Liver (tissue), 9 donors: Measurements from ENCODE around the gene LHFPL3. TPM values are rescaled to one million over a fixed set of nuclear protein-coding genes. Genes with fewer than 3 reads are reported as not detected.

Experiments used
- DNase-seq: peaks from one replicate; pipeline ENCODE4 v3.0.0-alpha.2; 2017; ENCODE audit warnings: low spot score
- H3K27ac ChIP-seq, 2 donors: one replicate each; pipeline ENCODE4 v1.7.0; 2013; ENCODE audit warnings: inconsistent platforms in 2 of 2, low read length in 2 of 2, control low read depth in 1 of 2, low read depth in 1 of 2, mild to moderate bottlenecking in 1 of 2
- H3K27me3 ChIP-seq, 4 donors: one replicate each; pipeline versions ENCODE4 v1.6.1 to v1.7.0; 2013; ENCODE audit warnings: low read length in 3 of 4, inconsistent platforms in 1 of 4, mild to moderate bottlenecking in 1 of 4, moderate library complexity in 1 of 4; ENCODE audit not compliant: control insufficient read depth in 4 of 4, insufficient read depth in 4 of 4
- H3K36me3 ChIP-seq, 4 donors: one replicate each; pipeline versions ENCODE4 v1.6.1 to v1.7.0; 2013; ENCODE audit warnings: low read length in 3 of 4, mild to moderate bottlenecking in 3 of 4, low read depth in 1 of 4, moderate library complexity in 1 of 4; ENCODE audit not compliant: control insufficient read depth in 4 of 4, insufficient read depth in 3 of 4
- H3K4me1 ChIP-seq, 4 donors: one replicate each; pipeline versions ENCODE4 v1.6.1 to v1.7.0; 2013; ENCODE audit warnings: low read length in 3 of 4, mild to moderate bottlenecking in 3 of 4, moderate library complexity in 1 of 4; ENCODE audit not compliant: control insufficient read depth in 4 of 4, insufficient read depth in 4 of 4
- H3K4me3 ChIP-seq, 3 donors: one replicate each; pipeline versions ENCODE4 v1.6.1 to v1.7.0; 2013; ENCODE audit warnings: low read length in 3 of 3, control low read depth in 1 of 3, low read depth in 1 of 3, mild to moderate bottlenecking in 1 of 3
- H3K9ac ChIP-seq, 2 donors: one replicate each; pipeline ENCODE4 v1.7.0; 2013; ENCODE audit warnings: low read length in 2 of 2, mild to moderate bottlenecking in 2 of 2, moderate library complexity in 2 of 2, control low read depth in 1 of 2, low read depth in 1 of 2
- H3K9me3 ChIP-seq, 4 donors: one replicate each; pipeline versions ENCODE4 v1.6.1 to v1.7.0; 2013; ENCODE audit warnings: low read length in 3 of 4; ENCODE audit not compliant: control insufficient read depth in 4 of 4
- EGR1 ChIP-seq, 2 donors: IDR thresholded peaks; 2 replicates each; pipeline ENCODE4 v1.6.1; 2016 to 2018; ENCODE audit warnings: antibody characterized with exemption in 2 of 2, low read depth in 2 of 2
- FOXA1 ChIP-seq: IDR thresholded peaks from 2 replicates; pipeline ENCODE4 v1.6.1; 2016; ENCODE audit warnings: antibody characterized with exemption
- FOXA2 ChIP-seq: IDR thresholded peaks from 2 replicates; pipeline ENCODE4 v1.6.1; 2016; ENCODE audit warnings: antibody characterized with exemption
- GABPA ChIP-seq, 2 donors: IDR thresholded peaks in 1 of 2; conservative IDR thresholded peaks in 1 of 2; 2 replicates each; pipeline ENCODE4 v1.6.1; 2016; ENCODE audit warnings: antibody characterized with exemption in 2 of 2, mild to moderate bottlenecking in 1 of 2, moderate library complexity in 1 of 2
- HNF4A ChIP-seq, 2 donors: conservative IDR thresholded peaks; 2 replicates each; pipeline ENCODE4 v1.6.1; 2016; ENCODE audit warnings: antibody characterized with exemption in 2 of 2, mild to moderate bottlenecking in 2 of 2
- HNF4G ChIP-seq: IDR thresholded peaks from 2 replicates; pipeline ENCODE4 v1.6.1; 2016; ENCODE audit warnings: antibody characterized with exemption
- JUND ChIP-seq, 2 donors: IDR thresholded peaks; 2 replicates each; pipeline ENCODE4 v1.6.1; 2016; ENCODE audit warnings: antibody characterized with exemption in 2 of 2
- MAX ChIP-seq: IDR thresholded peaks from 2 replicates; pipeline ENCODE4 v1.6.1; 2016; ENCODE audit warnings: antibody characterized with exemption
- RAD21 ChIP-seq, 2 donors: IDR thresholded peaks; 2 replicates each; pipeline ENCODE4 v1.6.1; 2016; ENCODE audit warnings: antibody characterized with exemption in 2 of 2, mild to moderate bottlenecking in 2 of 2
- RXRA ChIP-seq, 2 donors: IDR thresholded peaks; 2 replicates each; pipeline ENCODE4 v1.6.1; 2017 to 2018; ENCODE audit warnings: antibody characterized with exemption in 2 of 2, mild to moderate bottlenecking in 1 of 2
- SP1 ChIP-seq: IDR thresholded peaks from 2 replicates; pipeline ENCODE4 v1.6.1; 2018; ENCODE audit warnings: antibody characterized with exemption, mild to moderate bottlenecking
- TAF1 ChIP-seq: conservative IDR thresholded peaks from 2 replicates; pipeline ENCODE4 v1.6.1; 2016; ENCODE audit warnings: antibody characterized with exemption, mild to moderate bottlenecking
- YY1 ChIP-seq: IDR thresholded peaks from 2 replicates; pipeline ENCODE4 v1.6.1; 2016; ENCODE audit warnings: antibody characterized with exemption, mild to moderate bottlenecking
- ZBTB33 ChIP-seq: IDR thresholded peaks from 2 replicates; pipeline ENCODE4 v1.6.1; 2016; ENCODE audit warnings: antibody characterized with exemption
- WGBS: extraction: QIAGEN DNeasy Blood & Tissue Kit; methylation state at CpG from one replicate; pipeline ENCODE4 v1.1.7; 2013; 5-methylcytosine and 5-hydroxymethylcytosine counted together
- polyA plus RNA-seq, 2 donors: library from polyadenylated mRNA; stranded (reverse) in 1 of 2; unstranded in 1 of 2; fragments of 200-250 nt in 1 of 2; fragments of >200 nt in 1 of 2; fragmentation: Nextera tagmentation in 1 of 2; extraction: Ambion mirVana in 1 of 2; gene quantifications; one replicate each; pipeline versions ENCODE4 v1.2.1 to v1.2.3, GENCODE V29; 2013 to 2015
- total RNA-seq, 2 donors: library from RNA; depleted of rRNA; stranded (reverse); fragments of >200 nt; gene quantifications; one replicate each; pipeline ENCODE4 v1.2.3, GENCODE V29; 2014
- TF ChIP-seq, protein P1 (sequence below): IDR thresholded peaks from 2 replicates; pipeline ENCODE4 v1.6.1; 2016; ENCODE audit warnings: antibody characterized with exemption, mild to moderate bottlenecking
- donor health status: healthy.
- donor health status: healthy.
- donor health status: healthy.
- donor health status: healthy.
- donor health status: healthy.

LHFPL3 gene
- total and polyA plus RNA-seq, 4 donors: not detected

GRCh38 chr7:104444017-104444416 is 115.6 kb downstream of the LHFPL3 start:
- Histone ChIP-seq H3K9me3 (no peaks in the 10 kb centered on the region), H3K9ac (no peak overlapping the region), H3K27me3 (no peaks in the 10 kb centered on the region), H3K36me3 (no peaks in the 10 kb centered on the region), H3K27ac (no peak overlapping the region), H3K4me3 (no peak overlapping the region), H3K4me1 (no peaks in the 10 kb centered on the region)
- 86% methylated on average over 1 of the region's 1 CpG for WGBS
- no peak for DNase-seq
- TF ChIP-seq HNF4A (conservative IDR thresholded peaks at IDR 0.05) (no peak), RAD21 (IDR thresholded peaks at IDR 0.05) (no peak), GABPA (IDR thresholded peaks at IDR 0.05 in 1 of 2, conservative IDR thresholded peaks at IDR 0.05 in 1 of 2) (no peak), ZBTB33 (no peak), EGR1 (IDR thresholded peaks at IDR 0.05; ENCODE audit: low read depth in 2 of 2) (no peak), FOXA2 (no peak), SP1 (no peak), HNF4G (no peak), FOXA1 (no peak), RXRA (IDR thresholded peaks at IDR 0.05) (no peak)

DNA sequence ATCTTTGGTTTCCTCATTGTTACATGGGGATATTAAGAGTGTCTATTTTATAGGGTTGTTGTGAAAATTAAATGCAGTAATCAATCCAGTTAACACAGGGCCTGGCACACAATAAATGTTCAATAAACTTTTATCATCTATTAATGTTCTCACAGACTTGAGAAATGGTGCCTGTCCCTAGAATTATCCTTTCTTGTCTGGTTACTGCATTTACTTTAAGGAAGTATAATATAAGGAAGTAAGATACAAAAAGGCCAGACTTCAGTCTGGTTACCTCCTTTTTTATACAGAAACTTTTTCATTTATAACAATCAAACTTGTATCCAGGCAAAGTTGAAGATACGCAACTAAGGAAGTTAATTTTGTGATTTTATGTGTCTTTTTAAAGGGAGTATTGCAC is 117.0 kb downstream of the LHFPL3 start:
- Histone ChIP-seq H3K27ac (no peak overlapping the region), H3K27me3 (no peaks in the 10 kb centered on the region), H3K36me3 (no peaks in the 10 kb centered on the region), H3K4me3 (no peak overlapping the region), H3K9ac (no peak overlapping the region), H3K9me3 (no peaks in the 10 kb centered on the region), H3K4me1 (no peaks in the 10 kb centered on the region)
- TF ChIP-seq MAX (no peak), HNF4G (no peak), HNF4A (conservative IDR thresholded peaks at IDR 0.05) (no peak), RXRA (IDR thresholded peaks at IDR 0.05) (no peak), SP1 (no peak), EGR1 (IDR thresholded peaks at IDR 0.05; ENCODE audit: low read depth in 2 of 2) (no peak), JUND (IDR thresholded peaks at IDR 0.05) (no peak), FOXA1 (no peak), YY1 (no peak), GABPA (IDR thresholded peaks at IDR 0.05 in 1 of 2, conservative IDR thresholded peaks at IDR 0.05 in 1 of 2) (no peak), TAF1 (no peak), RAD21 (IDR thresholded peaks at IDR 0.05) (no peak), ZBTB33 (no peak)
- TF ChIP-seq, protein P1, sequence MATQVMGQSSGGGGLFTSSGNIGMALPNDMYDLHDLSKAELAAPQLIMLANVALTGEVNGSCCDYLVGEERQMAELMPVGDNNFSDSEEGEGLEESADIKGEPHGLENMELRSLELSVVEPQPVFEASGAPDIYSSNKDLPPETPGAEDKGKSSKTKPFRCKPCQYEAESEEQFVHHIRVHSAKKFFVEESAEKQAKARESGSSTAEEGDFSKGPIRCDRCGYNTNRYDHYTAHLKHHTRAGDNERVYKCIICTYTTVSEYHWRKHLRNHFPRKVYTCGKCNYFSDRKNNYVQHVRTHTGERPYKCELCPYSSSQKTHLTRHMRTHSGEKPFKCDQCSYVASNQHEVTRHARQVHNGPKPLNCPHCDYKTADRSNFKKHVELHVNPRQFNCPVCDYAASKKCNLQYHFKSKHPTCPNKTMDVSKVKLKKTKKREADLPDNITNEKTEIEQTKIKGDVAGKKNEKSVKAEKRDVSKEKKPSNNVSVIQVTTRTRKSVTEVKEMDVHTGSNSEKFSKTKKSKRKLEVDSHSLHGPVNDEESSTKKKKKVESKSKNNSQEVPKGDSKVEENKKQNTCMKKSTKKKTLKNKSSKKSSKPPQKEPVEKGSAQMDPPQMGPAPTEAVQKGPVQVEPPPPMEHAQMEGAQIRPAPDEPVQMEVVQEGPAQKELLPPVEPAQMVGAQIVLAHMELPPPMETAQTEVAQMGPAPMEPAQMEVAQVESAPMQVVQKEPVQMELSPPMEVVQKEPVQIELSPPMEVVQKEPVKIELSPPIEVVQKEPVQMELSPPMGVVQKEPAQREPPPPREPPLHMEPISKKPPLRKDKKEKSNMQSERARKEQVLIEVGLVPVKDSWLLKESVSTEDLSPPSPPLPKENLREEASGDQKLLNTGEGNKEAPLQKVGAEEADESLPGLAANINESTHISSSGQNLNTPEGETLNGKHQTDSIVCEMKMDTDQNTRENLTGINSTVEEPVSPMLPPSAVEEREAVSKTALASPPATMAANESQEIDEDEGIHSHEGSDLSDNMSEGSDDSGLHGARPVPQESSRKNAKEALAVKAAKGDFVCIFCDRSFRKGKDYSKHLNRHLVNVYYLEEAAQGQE: no peak
- 91% methylated on average over 1 of the region's 1 CpG for WGBS
- DNase-seq: no peak
